Measurements from ENCODE around the gene TFR2.

Gene TFR2

GRCh38 chr7:100641463-100641859 lies at the start of gene TFR2:
TSS of gene TFR2 (minus strand) at chr7:100641552. CDS start at chr7:100641509, 43 bp downstream.
- Mint-ChIP-seq H3K4me3 (no peak within 1 kb of the TSS), H3K27ac (no peak within 1 kb of the TSS), H3K4me1 (ENCODE audit: low read depth) (peaks cover 3% of the 10 kb centered on the region), H3K36me3 (no peaks in the 10 kb centered on the region), H3K27me3 (no peaks in the 10 kb centered on the region), H3K9me3 (ENCODE audit: low read depth) (no peaks in the 10 kb centered on the region)

- H3K9me3 Mint-ChIP-seq (ENCODE audit: low read depth), result no peaks in the 10 kb centered on the region
- H3K27ac Mint-ChIP-seq, result peak overlapping the region; percentile 46
- no peak overlapping the region for H3K4me3 Mint-ChIP-seq
- no peaks in the 10 kb centered on the region for H3K36me3 Mint-ChIP-seq
- peaks cover 34% of the 10 kb centered on the region for H3K4me1 Mint-ChIP-seq (ENCODE audit: low read depth)
- H3K27me3 Mint-ChIP-seq, result no peaks in the 10 kb centered on the region
Measured at GRCh38 chr7:100689230-100690135, 48.1 kb upstream of the TFR2 start.

- Mint-ChIP-seq H3K4me3 (no peak overlapping the region), H3K36me3 (no peaks in the 10 kb centered on the region), H3K27ac (peak overlapping the region; percentile 46), H3K9me3 (ENCODE audit: low read depth) (no peaks in the 10 kb centered on the region), H3K4me1 (ENCODE audit: low read depth) (peaks cover 34% of the 10 kb centered on the region), H3K27me3 (no peaks in the 10 kb centered on the region)
Measured at GRCh38 chr7:100688326-100688860, 47.0 kb upstream of the TFR2 start.

DNA sequence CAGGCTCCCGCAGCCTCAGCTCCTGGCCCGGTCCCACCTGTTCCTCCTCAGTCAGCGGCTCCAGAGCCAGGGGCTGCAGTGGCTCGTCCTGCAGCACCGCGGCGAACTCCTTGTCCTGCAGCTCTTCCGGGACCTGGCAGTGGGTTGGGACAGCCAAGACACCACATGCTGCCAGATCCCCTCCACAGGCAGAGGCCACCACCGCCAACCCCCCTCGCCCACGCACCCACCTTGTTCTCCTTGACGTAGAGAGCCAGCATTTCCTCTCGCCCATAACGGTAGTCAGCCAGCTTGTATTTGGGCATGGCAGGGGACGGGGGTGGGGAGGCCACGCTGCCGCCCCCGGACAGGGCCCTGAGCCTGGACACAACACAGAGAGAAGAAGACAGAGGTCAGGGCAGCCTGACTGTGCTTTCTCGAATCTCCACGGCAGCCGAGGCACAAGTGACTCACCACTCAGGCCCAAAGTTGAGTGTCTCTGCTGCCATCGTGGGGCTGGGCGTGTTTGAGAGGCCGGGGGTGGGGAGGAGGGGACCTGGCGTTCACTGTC lies 46.5 kb upstream of the TFR2 start:
- Mint-ChIP-seq H3K9me3 (ENCODE audit: low read depth) (no peaks in the 10 kb centered on the region), H3K36me3 (no peaks in the 10 kb centered on the region), H3K4me1 (ENCODE audit: low read depth) (peaks cover 31% of the 10 kb centered on the region), H3K27me3 (no peaks in the 10 kb centered on the region), H3K4me3 (no peak overlapping the region), H3K27ac (no peak overlapping the region)

DNA sequence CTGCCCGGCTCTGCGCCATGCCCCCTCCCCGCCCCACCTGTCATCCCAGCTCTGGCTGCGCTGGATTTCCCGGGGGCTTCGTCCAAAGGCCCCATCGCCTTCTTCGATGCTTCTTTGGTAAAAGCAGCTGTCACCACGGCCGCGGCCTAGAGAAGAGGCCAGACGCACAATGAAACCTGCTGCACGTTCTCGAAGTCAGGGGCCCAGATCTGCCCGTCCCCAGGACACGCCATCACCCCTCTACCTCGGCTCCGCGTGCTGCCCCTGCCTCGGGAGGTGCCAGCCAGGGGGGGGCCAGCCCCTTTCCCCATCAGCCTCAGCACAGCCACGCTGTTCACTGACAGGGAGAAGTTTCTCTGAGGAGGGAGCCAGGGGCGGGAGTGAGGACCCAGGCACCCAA lies 45.9 kb upstream of the TFR2 start:
- Mint-ChIP-seq H3K9me3 (ENCODE audit: low read depth) (no peaks in the 10 kb centered on the region), H3K27ac (no peak overlapping the region), H3K4me3 (no peak overlapping the region), H3K4me1 (ENCODE audit: low read depth) (peaks cover 27% of the 10 kb centered on the region), H3K27me3 (no peaks in the 10 kb centered on the region), H3K36me3 (no peaks in the 10 kb centered on the region)

- Mint-ChIP-seq H3K36me3 (no peaks in the 10 kb centered on the region), H3K27ac (no peak overlapping the region), H3K9me3 (ENCODE audit: low read depth) (no peaks in the 10 kb centered on the region)
Measured at GRCh38 chr7:100686822-100687211, 45.5 kb upstream of the TFR2 start.

DNA sequence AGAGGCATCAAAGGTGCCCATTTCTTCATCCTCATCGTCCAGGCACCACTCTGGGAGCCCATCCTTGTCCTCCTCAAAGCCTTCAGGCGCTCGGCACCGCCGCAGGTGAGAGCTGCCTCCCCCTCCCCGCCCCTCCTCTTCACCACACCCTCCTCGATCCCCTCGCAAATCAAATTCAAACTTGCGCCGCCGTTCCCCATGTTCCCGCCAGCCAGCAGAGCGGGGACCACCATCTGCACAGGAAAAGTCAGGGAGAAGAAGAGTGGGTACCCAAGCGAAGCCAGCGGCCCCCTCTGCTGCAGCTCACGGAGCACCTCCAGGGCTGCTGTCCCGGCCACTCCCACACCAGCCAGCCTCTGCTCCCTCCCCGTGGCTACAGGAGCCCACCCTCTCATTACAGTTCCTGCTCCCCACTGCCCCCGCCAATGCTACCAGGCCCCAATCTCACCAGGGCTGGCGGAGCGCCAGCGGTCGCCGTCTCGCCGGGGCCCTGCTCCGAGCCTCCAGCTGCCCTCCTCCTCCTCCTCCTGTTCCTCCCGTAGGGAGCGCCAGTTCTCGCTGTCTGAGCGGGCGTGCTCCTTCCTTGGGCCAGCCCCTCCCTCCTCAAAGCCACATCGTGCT lies 45.0 kb upstream of the TFR2 start:
- no peaks in the 10 kb centered on the region for H3K36me3 Mint-ChIP-seq
- no peaks in the 10 kb centered on the region for H3K9me3 Mint-ChIP-seq (ENCODE audit: low read depth)
- peaks cover 23% of the 10 kb centered on the region for H3K4me1 Mint-ChIP-seq (ENCODE audit: low read depth)
- no peak overlapping the region for H3K4me3 Mint-ChIP-seq
- H3K27ac Mint-ChIP-seq, result no peak overlapping the region
- H3K27me3 Mint-ChIP-seq, result no peaks in the 10 kb centered on the region

More at GRCh38 chr7:100686822-100687211, 45.5 kb upstream of the TFR2 start:
- Mint-ChIP-seq H3K4me1 (ENCODE audit: low read depth) (peaks cover 24% of the 10 kb centered on the region), H3K27me3 (no peaks in the 10 kb centered on the region), H3K4me3 (no peak overlapping the region)

DNA sequence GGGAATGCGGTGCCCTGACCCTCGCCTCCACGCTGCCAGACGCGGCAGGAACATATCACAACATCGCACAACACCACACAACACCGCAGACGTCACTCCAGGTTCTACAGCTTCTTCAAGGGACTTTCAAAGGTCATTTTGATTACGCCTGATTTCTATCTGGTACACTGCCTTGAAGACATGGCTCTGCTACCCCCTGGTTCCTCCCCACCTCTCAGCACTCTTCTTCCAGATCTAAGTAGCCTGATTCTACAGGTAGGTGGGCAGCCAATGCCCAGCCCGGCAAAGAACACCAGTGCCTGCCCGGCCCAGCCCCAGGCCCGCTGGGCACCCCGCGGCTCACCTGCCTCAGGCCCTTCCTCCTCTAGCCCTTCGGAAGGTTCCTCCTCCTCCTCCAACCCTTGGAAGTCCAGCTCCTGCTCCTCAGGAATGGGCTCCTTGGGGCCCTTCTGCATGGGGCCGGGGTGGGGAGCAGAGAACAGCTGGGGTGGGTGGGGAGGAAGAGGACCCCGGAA lies 44.3 kb upstream of the TFR2 start:
- H3K4me3 Mint-ChIP-seq, result no peak overlapping the region
- no peak overlapping the region for H3K27ac Mint-ChIP-seq
- peaks cover 24% of the 10 kb centered on the region for H3K4me1 Mint-ChIP-seq (ENCODE audit: low read depth)
- no peaks in the 10 kb centered on the region for H3K36me3 Mint-ChIP-seq
- no peaks in the 10 kb centered on the region for H3K27me3 Mint-ChIP-seq
- H3K9me3 Mint-ChIP-seq (ENCODE audit: low read depth), result no peaks in the 10 kb centered on the region

DNA sequence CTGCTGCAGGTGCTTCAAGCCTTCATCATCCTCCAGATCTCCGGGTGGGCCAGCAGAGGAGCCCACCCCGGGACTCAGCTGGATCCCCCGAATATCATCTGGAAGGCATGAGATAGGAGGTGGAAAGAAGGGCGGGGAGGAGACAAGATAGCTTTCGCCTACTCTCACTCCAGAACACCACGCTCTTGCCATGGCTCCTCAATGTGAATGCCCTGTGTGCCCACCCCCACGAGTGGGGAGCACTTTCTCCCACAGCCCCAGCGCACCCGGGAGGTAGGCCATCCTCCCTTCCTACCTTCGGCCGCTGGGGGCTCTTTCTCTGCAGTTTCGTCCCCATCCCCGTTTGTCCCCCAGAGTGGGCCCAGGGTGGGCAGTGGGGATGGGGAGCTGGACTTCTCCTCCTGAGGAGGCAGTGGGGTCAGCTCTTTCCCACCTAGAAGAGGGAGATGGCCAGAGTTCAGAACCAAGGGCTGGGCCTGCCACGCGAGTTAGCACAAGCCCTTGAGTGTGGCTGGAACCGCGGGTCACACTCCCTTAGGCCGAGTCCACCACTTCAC lies 43.8 kb upstream of the TFR2 start:
- Mint-ChIP-seq H3K36me3 (no peaks in the 10 kb centered on the region), H3K9me3 (ENCODE audit: low read depth) (no peaks in the 10 kb centered on the region), H3K4me1 (ENCODE audit: low read depth) (peaks cover 27% of the 10 kb centered on the region), H3K27me3 (no peaks in the 10 kb centered on the region), H3K4me3 (no peak overlapping the region), H3K27ac (no peak overlapping the region)

DNA sequence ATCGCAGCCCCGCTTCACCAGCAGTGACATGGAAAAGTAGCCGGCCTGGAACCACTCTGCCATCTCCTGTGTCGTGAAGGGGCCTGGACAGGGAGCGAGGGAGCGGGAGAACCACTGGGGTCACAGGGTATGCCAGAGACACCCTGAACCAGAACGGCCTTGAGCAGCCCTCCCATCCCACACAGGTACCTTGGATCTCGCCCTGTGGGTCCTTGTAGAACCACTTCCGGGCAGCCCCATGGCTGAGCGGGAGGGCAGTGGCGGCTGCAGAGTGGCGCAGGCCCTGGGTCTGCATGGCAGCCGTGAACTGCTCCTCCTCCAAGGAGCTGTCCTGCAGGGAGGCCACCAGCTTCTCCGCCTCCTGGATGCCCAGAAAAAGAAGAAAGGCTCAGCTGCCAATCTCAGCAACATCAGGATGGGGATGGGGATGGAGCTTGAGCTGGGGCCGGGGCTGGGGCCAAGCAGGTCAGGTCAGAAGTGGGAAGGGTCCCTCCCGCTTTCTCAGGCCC lies 43.2 kb upstream of the TFR2 start:
- Mint-ChIP-seq H3K27ac (no peak overlapping the region), H3K9me3 (ENCODE audit: low read depth) (no peaks in the 10 kb centered on the region), H3K4me3 (no peak overlapping the region), H3K27me3 (no peaks in the 10 kb centered on the region), H3K36me3 (no peaks in the 10 kb centered on the region), H3K4me1 (ENCODE audit: low read depth) (peaks cover 25% of the 10 kb centered on the region)

GRCh38 chr7:100683659-100684533 lies 42.5 kb upstream of the TFR2 start:
- Mint-ChIP-seq H3K4me3 (no peak overlapping the region), H3K36me3 (no peaks in the 10 kb centered on the region), H3K4me1 (ENCODE audit: low read depth) (peaks cover 24% of the 10 kb centered on the region), H3K27ac (no peak overlapping the region), H3K9me3 (ENCODE audit: low read depth) (no peaks in the 10 kb centered on the region), H3K27me3 (no peaks in the 10 kb centered on the region)

- Mint-ChIP-seq H3K4me1 (ENCODE audit: low read depth) (peaks cover 22% of the 10 kb centered on the region), H3K27ac (no peak overlapping the region), H3K4me3 (no peak overlapping the region), H3K36me3 (no peaks in the 10 kb centered on the region), H3K27me3 (no peaks in the 10 kb centered on the region), H3K9me3 (ENCODE audit: low read depth) (no peaks in the 10 kb centered on the region)
Measured at GRCh38 chr7:100682991-100683658, 41.8 kb upstream of the TFR2 start.

- H3K36me3 Mint-ChIP-seq, result no peaks in the 10 kb centered on the region
- no peak overlapping the region for H3K27ac Mint-ChIP-seq
- H3K4me3 Mint-ChIP-seq, result no peak overlapping the region
- H3K4me1 Mint-ChIP-seq (ENCODE audit: low read depth), result peaks cover 25% of the 10 kb centered on the region
- no peaks in the 10 kb centered on the region for H3K27me3 Mint-ChIP-seq
- H3K9me3 Mint-ChIP-seq (ENCODE audit: low read depth), result no peaks in the 10 kb centered on the region
Measured at GRCh38 chr7:100682228-100682741, 40.9 kb upstream of the TFR2 start.

Data from activated naive CD8-positive, alpha-beta T cell (primary cell).